Measurements from ENCODE around the gene DNM3. TPM values are rescaled to one million over a fixed set of nuclear protein-coding genes. Genes with fewer than 3 reads are reported as not detected.
"Not testable (repeated sequence)": the region's sequence is repeated elsewhere in the genome, so short reads cannot be mapped to it uniquely, and the experiment has no call there.

Gene DNM3
- total RNA-seq, 1 experiment from 2014 or later = 0.23 TPM

- no peak for DNase-seq (ENCODE audit: low read depth)
These were observed 570.6 kb downstream of the DNM3 start for GRCh38 chr1:172411791-172412338.

- DNase-seq (ENCODE audit: low read depth) = peak; percentile 25
These were observed 573.0 kb downstream of the DNM3 start for GRCh38 chr1:172414331-172414730.

DNA sequence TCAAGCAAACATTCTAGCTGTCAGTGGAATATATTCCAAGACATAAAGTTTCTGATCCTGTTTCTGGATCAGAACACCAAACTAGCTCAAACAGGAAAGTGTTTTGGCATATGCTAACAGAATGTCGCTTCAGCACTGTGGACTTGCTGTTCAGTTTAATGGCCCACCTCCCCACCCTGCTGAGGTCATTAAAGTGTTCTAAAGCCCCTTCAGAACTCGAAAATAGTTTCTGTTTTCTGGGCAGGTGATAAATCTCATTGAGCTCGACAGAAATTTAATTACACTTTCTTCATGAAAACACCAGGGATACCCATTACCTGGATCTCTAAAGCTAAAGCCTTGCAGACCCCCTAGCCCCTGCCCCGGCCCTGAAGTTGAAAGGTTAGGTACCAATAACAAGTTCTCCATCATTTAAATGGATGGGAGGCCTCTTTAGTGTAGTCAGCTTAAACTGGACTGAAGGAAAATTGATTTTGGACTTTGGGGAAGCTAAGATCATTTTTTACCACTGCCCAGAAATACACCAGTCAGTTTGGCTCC, 575.3 kb downstream of the DNM3 start:
- no peak for DNase-seq (ENCODE audit: low read depth)

DNA sequence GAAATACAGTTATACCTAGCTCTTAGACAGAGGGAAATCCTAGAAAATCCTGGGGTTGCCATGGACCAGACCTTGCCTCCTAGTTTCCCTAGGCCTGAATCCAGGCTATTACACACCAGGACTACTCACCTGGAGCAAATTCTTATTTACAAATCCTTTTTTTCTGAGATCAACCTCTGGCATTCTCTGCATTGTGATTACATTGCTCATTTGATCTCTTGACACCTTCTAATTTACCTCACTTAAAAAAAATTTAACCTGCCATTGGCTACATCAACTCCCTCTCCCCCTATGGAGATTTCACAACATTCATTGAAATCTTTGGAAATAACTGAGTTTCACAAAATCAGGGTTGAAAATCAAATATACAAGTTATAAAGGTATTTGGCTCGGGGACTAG, 576.3 kb downstream of the DNM3 start:
- DNase-seq (ENCODE audit: low read depth) = no peak

DNA sequence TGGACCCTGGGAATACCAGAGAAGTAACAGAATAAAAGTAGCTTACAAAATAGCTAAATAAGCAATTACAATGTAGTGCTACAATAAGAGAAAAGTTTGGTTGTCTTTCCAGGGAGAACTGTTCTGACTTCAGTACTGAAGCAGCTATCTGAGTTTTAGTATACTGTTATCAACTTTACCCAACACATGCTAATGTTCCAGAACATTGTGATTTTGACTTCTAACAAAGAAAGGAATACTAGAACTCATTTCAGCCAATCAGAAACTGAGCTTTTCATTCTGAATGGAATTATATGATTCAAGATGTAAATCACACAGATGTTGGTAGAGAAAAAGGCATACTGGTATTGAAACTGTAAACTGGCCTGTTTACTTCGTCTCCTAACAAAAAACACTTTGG, 579.1 kb downstream of the DNM3 start, which contains the start of gene C1orf105:
Gene C1orf105, plus strand, starts transcription at position 301 of the 400 bp plus-strand sequence. CDS start 201 bp downstream, outside the sequence.
- DNase-seq (ENCODE audit: low read depth) = no peak

GRCh38 chr1:172421974-172422604, 580.8 kb downstream of the DNM3 start:
- DNase-seq (ENCODE audit: low read depth) = no peak

GRCh38 chr1:172423336-172423735, 582.0 kb downstream of the DNM3 start:
- no peak for DNase-seq (ENCODE audit: low read depth)

DNA sequence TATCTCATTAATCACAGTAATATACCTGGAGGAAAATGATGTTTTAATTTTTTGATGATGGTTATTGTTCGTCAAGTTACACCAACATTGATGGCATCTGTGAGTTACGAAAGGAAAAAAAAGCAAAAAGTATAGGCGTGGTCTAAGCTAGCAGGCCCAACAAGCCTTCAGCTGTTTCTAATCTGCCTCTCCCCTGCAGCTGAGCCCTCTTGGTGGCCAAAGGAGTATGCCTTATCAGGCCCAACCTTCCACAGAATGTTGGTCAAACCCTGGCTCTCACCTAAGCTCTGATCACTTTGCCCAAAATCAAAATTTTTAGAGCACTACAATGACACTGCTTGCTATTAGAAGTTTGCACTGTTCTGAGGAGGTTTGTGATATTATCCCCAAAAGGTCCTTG, 584.0 kb downstream of the DNM3 start:
- no peak for DNase-seq (ENCODE audit: low read depth)

DNA sequence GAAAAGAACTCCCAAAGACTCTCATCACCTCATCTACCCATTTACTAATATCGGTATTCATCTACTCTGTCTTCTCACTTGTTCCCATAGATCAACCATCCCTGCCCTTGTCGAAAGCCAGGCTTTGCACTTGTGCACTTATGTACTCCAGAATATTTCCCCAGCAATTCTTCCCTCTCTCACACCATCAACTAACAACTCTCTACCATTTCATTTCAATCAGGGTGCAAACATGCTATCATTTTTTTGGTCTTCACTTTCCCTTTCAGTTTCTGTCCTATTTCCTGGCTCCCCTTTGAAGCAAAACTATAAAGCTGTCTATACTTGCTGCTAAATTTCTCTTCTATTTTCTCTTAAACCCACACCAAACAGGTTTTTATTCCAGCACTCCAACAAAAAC, 585.9 kb downstream of the DNM3 start:
- no peak for DNase-seq (ENCODE audit: low read depth)

DNA sequence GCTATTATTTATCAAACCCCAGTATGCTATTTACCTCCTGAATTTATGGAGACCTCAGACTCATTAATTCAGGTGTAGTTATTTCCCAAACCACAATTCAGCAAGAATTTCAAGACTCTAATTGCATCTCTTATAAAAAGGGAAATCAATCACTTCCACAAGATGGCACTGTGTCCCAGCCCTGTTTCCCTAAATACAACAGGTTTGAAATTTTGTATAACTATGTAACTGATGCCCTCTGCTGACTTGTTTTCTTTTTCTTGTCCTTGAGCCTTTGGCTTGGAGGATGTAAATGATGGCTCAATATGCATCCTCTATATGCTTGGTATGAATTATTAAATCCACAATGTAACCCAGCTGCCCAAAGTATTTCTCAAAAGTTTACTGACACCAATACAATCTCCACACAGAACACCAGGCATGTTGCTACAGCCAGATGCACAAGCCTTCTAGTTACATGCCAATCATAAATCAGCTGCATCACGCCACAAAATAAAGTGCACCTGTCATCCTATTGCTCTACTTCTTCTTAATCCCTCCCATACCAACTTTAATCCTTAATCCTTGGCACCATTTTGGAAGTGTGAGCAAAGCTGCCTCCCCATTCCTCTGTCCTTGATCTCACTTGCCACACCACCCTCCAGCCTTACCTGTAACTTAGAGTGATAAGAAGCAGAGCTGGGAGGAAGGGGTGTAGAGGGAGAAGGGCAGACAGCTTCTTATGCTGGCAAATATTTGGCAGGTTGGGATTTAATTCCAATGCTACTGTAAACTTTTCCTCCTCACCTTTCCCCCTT, 588.2 kb downstream of the DNM3 start:
- peak; percentile 71 for DNase-seq (ENCODE audit: low read depth)

- no peak for DNase-seq (ENCODE audit: low read depth)
These were observed 588.8 kb downstream of the DNM3 start for GRCh38 chr1:172430128-172430454.

- DNase-seq (ENCODE audit: low read depth) = no peak
These were observed 589.9 kb downstream of the DNM3 start for GRCh38 chr1:172431204-172431603.

- DNase-seq (ENCODE audit: low read depth) = no peak
These were observed 590.5 kb downstream of the DNM3 start for GRCh38 chr1:172431721-172432192.

- not testable (repeated sequence) for DNase-seq (ENCODE audit: low read depth)
These were observed 595.9 kb downstream of the DNM3 start for GRCh38 chr1:172437183-172437582.

DNA sequence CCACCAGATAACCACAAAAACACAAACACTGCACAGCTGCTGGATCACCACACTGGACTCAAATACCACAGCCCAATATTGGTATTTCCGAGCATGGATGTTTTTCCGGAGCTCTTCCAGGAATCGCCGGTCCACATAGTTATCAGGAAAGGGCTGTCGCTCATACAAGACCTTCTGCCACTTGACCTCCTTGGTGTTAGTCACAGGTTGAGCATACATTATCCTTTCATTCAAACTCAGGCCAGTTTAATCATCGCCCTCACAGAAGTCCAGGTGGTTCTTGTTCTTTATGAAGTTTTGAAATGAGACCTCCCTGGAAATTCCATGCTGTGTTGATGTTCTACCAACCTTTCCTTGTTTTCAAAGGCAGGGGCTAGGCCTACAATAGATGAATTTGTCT, 601.1 kb downstream of the DNM3 start:
- no peak for DNase-seq (ENCODE audit: low read depth)

GRCh38 chr1:172442843-172443565, 601.7 kb downstream of the DNM3 start:
- DNase-seq (ENCODE audit: low read depth) = no peak

DNA sequence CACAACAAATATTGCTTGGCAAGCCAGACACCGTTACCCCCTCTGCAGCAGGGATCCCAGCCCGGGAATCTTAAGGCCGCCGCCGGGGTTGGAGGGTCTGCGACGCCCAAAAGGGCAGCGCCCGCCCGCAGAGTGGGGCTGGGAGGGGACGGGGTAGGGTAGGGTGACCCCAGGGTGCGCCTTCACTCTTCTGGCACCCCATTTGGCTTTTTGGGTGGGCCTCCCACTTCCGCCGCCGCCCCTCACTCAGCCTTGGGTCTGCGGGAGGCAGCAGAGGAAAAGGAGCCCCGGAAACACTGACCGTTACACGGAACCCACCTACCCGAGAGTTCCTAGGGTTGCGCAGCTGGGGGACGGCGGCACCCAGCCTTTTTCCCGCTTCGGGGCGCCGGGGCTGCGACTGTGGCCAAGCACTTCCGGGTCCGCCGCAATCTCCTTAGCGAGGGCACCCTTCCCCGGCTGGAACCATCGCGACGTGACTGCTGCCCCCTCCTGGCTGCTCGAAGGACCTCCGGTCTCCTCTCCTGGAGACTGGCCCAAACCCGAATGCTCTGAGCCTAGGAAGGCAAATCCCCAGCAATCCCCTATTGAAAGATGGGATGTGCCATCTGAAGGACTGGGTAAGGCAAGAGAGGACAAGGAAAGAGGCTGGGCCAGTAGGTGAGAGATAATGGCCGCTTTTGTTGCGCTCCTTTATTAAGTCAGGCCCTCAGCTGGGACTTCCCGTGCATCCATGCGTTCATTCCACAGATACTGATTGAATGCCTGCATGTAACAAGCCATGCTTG, 602.6 kb downstream of the DNM3 start, which contains the start of gene PIGC:
Gene PIGC, minus strand, starts transcription at position 404 of the 788 bp plus-strand sequence. CDS start 1,447 bp downstream, outside the sequence.
- peak; percentile 86 for DNase-seq (ENCODE audit: low read depth)

DNA sequence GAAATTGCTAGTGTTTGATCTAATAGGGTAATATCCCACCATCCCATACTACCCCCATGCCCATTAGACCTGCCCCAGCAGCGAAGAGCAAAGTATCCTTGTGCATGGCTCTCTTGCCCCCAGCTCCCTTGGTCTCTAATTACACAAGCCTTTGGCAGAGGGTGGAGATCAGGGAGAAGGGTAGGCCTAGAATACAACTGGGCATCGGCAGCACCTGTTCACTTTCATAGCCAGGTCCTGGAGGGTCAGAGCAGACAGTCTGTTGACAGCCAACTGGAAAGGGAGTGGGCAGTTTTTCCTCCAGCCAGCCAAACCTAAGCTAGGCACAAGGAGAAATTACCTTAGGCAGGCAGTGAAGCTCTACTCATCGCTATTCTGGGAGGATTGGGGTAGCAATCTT, 605.2 kb downstream of the DNM3 start:
- no peak for DNase-seq (ENCODE audit: low read depth)

DNA sequence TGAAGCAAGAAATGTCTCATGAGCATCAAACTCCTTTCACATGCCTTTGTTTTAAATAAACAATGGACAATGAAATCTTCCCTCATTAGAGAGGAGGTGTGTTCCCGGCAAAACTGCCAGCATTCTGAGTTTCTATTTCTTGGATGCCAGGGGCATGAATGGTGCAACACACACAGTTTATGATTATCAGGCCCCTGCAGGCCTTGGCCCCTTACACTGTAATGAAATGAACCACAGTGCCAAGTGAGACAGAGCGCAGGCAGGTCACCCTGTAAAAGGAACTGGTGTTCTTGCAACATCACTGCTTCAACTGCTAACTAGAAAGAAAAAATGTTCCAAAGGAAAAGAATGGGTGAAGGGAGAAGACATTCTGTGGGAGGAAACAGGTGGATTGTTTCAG, 606.3 kb downstream of the DNM3 start:
- DNase-seq (ENCODE audit: low read depth) = no peak

- DNase-seq (ENCODE audit: low read depth) = no peak
These were observed 607.8 kb downstream of the DNM3 start for GRCh38 chr1:172448995-172449584.

Measured in LHCN-M2 (cell line).